Skin epidermis (tissue), 12 donors: ENCODE data around the gene NECAP2.
"Not testable (repeated sequence)": the region's sequence is repeated elsewhere in the genome, so short reads cannot be mapped to it uniquely, and the experiment has no call there.

Experiments
- H3K27ac ChIP-seq, 21 experiments: fragments of 200-600 bp; sonication (generic) in 11 of 21; one replicate each; pipeline ENCODE4 v1.5.0; 2020; ENCODE audit warnings: mild to moderate bottlenecking in 3 of 21, inconsistent platforms in 2 of 21, moderate library complexity in 2 of 21
- H3K4me3 ChIP-seq, 7 experiments: fragments of 200-600 bp; sonication (generic) in 2 of 7; one replicate each; pipeline ENCODE4 v1.5.0; 2020; ENCODE audit warnings: inconsistent platforms in 2 of 7, mild to moderate bottlenecking in 2 of 7, moderate library complexity in 1 of 7

NECAP2 gene

GRCh38 chr1:16451841-16452528 lies 11.5 kb downstream of the NECAP2 start:
- Histone ChIP-seq H3K4me3 (no peak overlapping the region), H3K27ac (no peak overlapping the region)

- H3K4me3 ChIP-seq, H3K27ac ChIP-seq: not testable (repeated sequence)
Measured at GRCh38 chr1:16454909-16455308, 14.4 kb downstream of the NECAP2 start.

GRCh38 chr1:16456151-16456550 lies 15.6 kb downstream of the NECAP2 start:
- H3K4me3 ChIP-seq, H3K27ac ChIP-seq: not testable (repeated sequence)

GRCh38 chr1:16458831-16459230 lies 18.3 kb downstream of the NECAP2 start:
- Histone ChIP-seq H3K27ac (peak overlapping the region in 1 of 21 experiments; percentile 49), H3K4me3 (no peak overlapping the region)

- H3K4me3 ChIP-seq: no peak overlapping the region
Measured at GRCh38 chr1:16459352-16459925, 18.9 kb downstream of the NECAP2 start.

GRCh38 chr1:16461681-16462080 lies 21.2 kb downstream of the NECAP2 start:
- no peak overlapping the region for H3K27ac ChIP-seq
- H3K4me3 ChIP-seq: no peak overlapping the region

More at GRCh38 chr1:16459352-16459925, 18.9 kb downstream of the NECAP2 start:
- H3K27ac ChIP-seq: no peak overlapping the region

- H3K4me3 ChIP-seq: no peak overlapping the region
- H3K27ac ChIP-seq: no peak overlapping the region
Measured at GRCh38 chr1:16462773-16463330, 22.3 kb downstream of the NECAP2 start.

GRCh38 chr1:16464917-16465625 lies 24.5 kb downstream of the NECAP2 start:
- no peak overlapping the region for H3K4me3 ChIP-seq

GRCh38 chr1:16468558-16468957 lies 28.0 kb downstream of the NECAP2 start:
- Histone ChIP-seq H3K4me3 (no peak overlapping the region), H3K27ac (no peak overlapping the region)

More at GRCh38 chr1:16464917-16465625, 24.5 kb downstream of the NECAP2 start:
- no peak overlapping the region for H3K27ac ChIP-seq

- H3K27ac ChIP-seq: no peak overlapping the region
- H3K4me3 ChIP-seq: no peak overlapping the region
Measured at GRCh38 chr1:16474166-16474800, 33.8 kb downstream of the NECAP2 start.

GRCh38 chr1:16474891-16475290 lies 34.4 kb downstream of the NECAP2 start:
- H3K27ac ChIP-seq: not testable (repeated sequence)

GRCh38 chr1:16475771-16476770 lies 35.5 kb downstream of the NECAP2 start:
- not testable (repeated sequence) for H3K27ac ChIP-seq, H3K4me3 ChIP-seq

More at GRCh38 chr1:16474891-16475290, 34.4 kb downstream of the NECAP2 start:
- H3K4me3 ChIP-seq: not testable (repeated sequence)

- no peak overlapping the region for H3K27ac ChIP-seq
- H3K4me3 ChIP-seq: no peak overlapping the region
Measured at GRCh38 chr1:16478091-16478490, 37.6 kb downstream of the NECAP2 start.

- not testable (repeated sequence) for H3K27ac ChIP-seq, H3K4me3 ChIP-seq
Measured at GRCh38 chr1:16483146-16483545, 42.6 kb downstream of the NECAP2 start.

GRCh38 chr1:16483639-16484500 lies 43.3 kb downstream of the NECAP2 start:
- H3K27ac ChIP-seq, H3K4me3 ChIP-seq: not testable (repeated sequence)

- H3K27ac ChIP-seq: no peak overlapping the region
- no peak overlapping the region for H3K4me3 ChIP-seq
Measured at GRCh38 chr1:16484501-16484835, 43.9 kb downstream of the NECAP2 start.

- no peak overlapping the region for H3K4me3 ChIP-seq
- H3K27ac ChIP-seq: no peak overlapping the region
Measured at GRCh38 chr1:16484931-16485330, 44.4 kb downstream of the NECAP2 start.

- H3K27ac ChIP-seq, H3K4me3 ChIP-seq: not testable (repeated sequence)
Measured at GRCh38 chr1:16486316-16486715, 45.8 kb downstream of the NECAP2 start.
